ENCODE measurements around the gene NDUFA8.

NDUFA8 gene

GRCh38 chr9:122183501-122183900, 23.9 kb upstream of the NDUFA8 start:
- DNase-seq = no peak

- no peak for DNase-seq
Observed at GRCh38 chr9:122180633-122181032, 21.1 kb upstream of the NDUFA8 start.

GRCh38 chr9:122179690-122180074, 20.1 kb upstream of the NDUFA8 start:
- DNase-seq = no peak

- no peak for DNase-seq
Observed at GRCh38 chr9:122179054-122179689, 19.6 kb upstream of the NDUFA8 start.

GRCh38 chr9:122176916-122177315, 17.3 kb upstream of the NDUFA8 start:
- DNase-seq = no peak

- DNase-seq = no peak
Observed at GRCh38 chr9:122173670-122174069, 14.1 kb upstream of the NDUFA8 start.

GRCh38 chr9:122172131-122172530, 12.6 kb upstream of the NDUFA8 start:
- no peak for DNase-seq

GRCh38 chr9:122168356-122168755, 8.8 kb upstream of the NDUFA8 start:
- no peak for DNase-seq

GRCh38 chr9:122164286-122164685, 4.7 kb upstream of the NDUFA8 start:
- DNase-seq = no peak

- DNase-seq = no peak
Observed at GRCh38 chr9:122162415-122162814, 2.8 kb upstream of the NDUFA8 start.

GRCh38 chr9:122159925-122160246, 307 bp upstream of the NDUFA8 start:
- DNase-seq = no peak

GRCh38 chr9:122158202-122158601, 1.4 kb downstream of the NDUFA8 start:
- no peak for DNase-seq

- no peak for DNase-seq
Observed at GRCh38 chr9:122155796-122156195, 3.8 kb downstream of the NDUFA8 start.

GRCh38 chr9:122151267-122151828, 8.2 kb downstream of the NDUFA8 start:
- no peak for DNase-seq

GRCh38 chr9:122145592-122145863, 14.1 kb downstream of the NDUFA8 start:
- DNase-seq = no peak

- no peak for DNase-seq
Observed at GRCh38 chr9:122144836-122145591, 14.6 kb downstream of the NDUFA8 start.

GRCh38 chr9:122143876-122144405, 15.6 kb downstream of the NDUFA8 start:
- no peak for DNase-seq

GRCh38 chr9:122143296-122143695, 16.3 kb downstream of the NDUFA8 start:
- DNase-seq = no peak

GRCh38 chr9:122141671-122142070, 17.9 kb downstream of the NDUFA8 start:
- no peak for DNase-seq

- no peak for DNase-seq
Observed at GRCh38 chr9:122140368-122141193, 19.0 kb downstream of the NDUFA8 start.

GRCh38 chr9:122138560-122139268, 20.9 kb downstream of the NDUFA8 start:
- no peak for DNase-seq

- DNase-seq = no peak
Observed at GRCh38 chr9:122135529-122135859, 24.1 kb downstream of the NDUFA8 start.

Measured in activated naive CD4-positive, alpha-beta T cell (primary cell).